GM19193 (cell line): ENCODE data around the gene SMIM15.

Source experiments
- POLR2A ChIP-seq: IDR thresholded peaks from 4 replicates; pipeline ENCODE4 v1.6.1; 2011; ENCODE audit not compliant: insufficient read depth, insufficient read length; ENCODE audit errors: extremely low read depth

SMIM15 gene

DNA sequence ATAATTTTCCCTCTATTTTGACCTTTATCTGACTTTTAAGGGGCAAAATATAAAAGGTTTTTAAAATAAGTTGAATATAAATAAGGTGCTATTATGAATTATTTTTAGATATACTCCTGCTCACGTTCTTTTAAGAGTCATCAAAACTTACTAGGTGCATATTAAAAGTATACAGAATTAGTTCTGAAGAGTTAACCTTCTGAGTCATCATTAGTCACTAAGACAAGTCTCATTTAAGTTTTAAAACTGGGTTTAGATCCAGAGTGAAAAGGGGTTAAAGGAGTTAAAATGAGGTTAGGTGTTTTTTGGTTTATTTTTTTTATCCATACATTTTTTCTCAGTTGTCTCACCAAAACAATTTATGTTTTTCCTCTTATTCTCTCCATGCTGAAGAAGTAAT is 41.7 kb downstream of the SMIM15 start:
- no peak for TF ChIP-seq POLR2A

DNA sequence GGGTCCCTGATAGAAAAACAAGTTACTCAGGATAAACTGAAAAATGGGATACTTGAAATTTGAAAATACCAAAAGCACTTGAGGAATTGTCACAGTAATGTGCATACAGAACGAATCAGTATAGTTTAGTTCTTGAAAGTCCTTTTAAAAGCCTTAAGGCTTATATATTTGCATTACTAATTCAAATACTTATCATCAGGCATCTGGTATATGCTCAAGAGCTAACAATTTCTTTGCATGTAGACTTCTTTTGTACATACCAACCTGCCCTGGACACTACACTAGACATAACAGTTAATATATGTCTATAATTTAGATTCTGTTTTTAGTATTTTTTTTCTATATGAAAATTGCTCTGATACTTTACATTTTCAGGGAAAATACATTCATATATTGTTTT is 43.2 kb downstream of the SMIM15 start:
- TF ChIP-seq POLR2A, result no peak

DNA sequence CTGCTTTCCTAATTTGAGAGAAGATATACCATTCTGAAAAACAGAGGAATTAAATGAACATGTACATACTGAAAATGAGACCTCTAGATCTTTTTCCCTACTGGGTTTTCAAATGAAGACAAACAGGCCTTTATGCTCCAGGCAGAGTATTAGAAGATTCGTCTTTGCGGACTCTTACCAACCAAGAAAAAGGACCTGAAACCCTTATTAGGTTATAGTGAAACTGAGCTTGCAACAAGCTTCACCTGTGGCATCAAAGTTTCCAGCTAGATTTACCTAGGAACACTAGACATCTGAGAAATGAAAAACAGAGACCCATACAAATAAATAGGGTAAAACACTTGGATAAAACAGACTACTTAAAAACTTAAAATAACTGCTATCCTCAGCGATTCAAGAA is 46.3 kb downstream of the SMIM15 start:
- no peak for TF ChIP-seq POLR2A

DNA sequence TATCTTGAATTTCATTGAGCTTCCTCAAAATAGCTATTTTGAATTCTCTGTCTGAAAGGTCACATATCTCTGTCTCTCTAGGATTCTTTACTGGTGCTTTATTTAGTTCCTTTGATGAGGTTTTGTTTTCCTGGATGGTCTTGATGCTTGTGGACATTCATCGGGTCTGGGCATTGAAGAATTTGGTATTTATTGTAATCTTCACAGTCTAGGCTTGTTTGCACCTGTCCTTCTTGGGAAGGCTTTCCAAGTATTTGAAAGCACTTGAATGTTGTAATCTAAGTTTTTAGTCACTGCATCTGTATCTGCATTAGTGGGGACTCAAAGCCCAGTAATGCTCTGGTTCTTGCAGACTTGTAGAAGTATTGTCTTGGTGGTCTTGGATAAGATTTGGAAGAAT is 47.8 kb downstream of the SMIM15 start:
- no peak for TF ChIP-seq POLR2A
